WERI-Rb-1 (cell line): ENCODE measurements around the gene C14orf39.

Experiments
- DNase-seq: peaks from one replicate; pipeline ENCODE4 v3.0.0-alpha.2; 2020
- H3K27ac ChIP-seq: fragments of 250-450 bp; sonication (Bioruptor Pico); 2 replicates; pipeline ENCODE4 v1.5.1; 2020; ENCODE audit warnings: mild to moderate bottlenecking, moderate library complexity
- H3K27me3 ChIP-seq: fragments of 250-450 bp; sonication (Bioruptor Pico); 2 replicates; pipeline ENCODE4 v1.5.1; 2021; ENCODE audit warnings: mild to moderate bottlenecking, low read depth, moderate library complexity; ENCODE audit not compliant: insufficient read depth, severe bottlenecking
- H3K36me3 ChIP-seq: fragments of 250-450 bp; sonication (Bioruptor Pico); 2 replicates; pipeline ENCODE4 v1.5.1; 2020; ENCODE audit warnings: mild to moderate bottlenecking, moderate library complexity
- H3K4me3 ChIP-seq: 2 replicates; pipeline ENCODE4 v1.5.1; 2011; ENCODE audit warnings: low read depth, mild to moderate bottlenecking, control low read depth, low read length
- H3K9me3 ChIP-seq: fragments of 250-450 bp; sonication (Bioruptor Pico); 2 replicates; pipeline ENCODE4 v1.5.1; 2021; ENCODE audit warnings: mild to moderate bottlenecking, moderate library complexity; ENCODE audit not compliant: severe bottlenecking
- TF ChIP-seq, protein P1 (sequence below): IDR thresholded peaks from 2 replicates; pipeline ENCODE4 v1.5.1; 2011; ENCODE audit warnings: low read depth, mild to moderate bottlenecking, control low read depth, inconsistent platforms, low read length

Gene C14orf39

DNA sequence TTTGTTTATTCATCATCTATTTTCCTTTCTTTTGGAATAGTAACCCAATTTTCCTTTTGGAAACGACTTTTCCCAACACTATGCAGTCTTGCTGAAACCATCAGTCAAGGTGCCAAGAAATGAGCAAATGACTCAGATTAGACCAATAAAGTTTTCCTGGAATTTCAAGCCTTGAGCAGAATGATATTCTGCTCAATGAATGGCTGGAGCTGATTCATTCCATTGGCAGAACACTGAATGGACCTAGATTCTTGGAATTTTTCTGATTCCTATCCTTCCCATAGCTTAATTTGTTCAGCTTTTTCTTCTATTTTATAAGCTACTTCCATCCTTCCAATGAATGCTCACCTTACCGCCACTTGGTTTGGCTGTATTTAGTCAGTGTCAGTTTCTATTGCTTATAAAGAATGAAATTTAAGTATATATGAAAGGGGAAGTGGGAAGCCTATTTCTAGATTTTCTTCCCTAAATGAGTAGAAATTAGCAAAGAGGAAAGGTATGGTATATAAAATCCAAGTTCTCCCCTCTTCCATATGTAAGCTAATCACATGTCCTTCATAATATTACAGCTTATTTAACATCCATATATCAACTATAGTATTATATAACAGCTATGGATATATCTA, 89.0 kb downstream of the C14orf39 start:
- no peak for DNase-seq
- no peaks in the 10 kb centered on the region for H3K27me3 ChIP-seq
- TF ChIP-seq, protein P1, sequence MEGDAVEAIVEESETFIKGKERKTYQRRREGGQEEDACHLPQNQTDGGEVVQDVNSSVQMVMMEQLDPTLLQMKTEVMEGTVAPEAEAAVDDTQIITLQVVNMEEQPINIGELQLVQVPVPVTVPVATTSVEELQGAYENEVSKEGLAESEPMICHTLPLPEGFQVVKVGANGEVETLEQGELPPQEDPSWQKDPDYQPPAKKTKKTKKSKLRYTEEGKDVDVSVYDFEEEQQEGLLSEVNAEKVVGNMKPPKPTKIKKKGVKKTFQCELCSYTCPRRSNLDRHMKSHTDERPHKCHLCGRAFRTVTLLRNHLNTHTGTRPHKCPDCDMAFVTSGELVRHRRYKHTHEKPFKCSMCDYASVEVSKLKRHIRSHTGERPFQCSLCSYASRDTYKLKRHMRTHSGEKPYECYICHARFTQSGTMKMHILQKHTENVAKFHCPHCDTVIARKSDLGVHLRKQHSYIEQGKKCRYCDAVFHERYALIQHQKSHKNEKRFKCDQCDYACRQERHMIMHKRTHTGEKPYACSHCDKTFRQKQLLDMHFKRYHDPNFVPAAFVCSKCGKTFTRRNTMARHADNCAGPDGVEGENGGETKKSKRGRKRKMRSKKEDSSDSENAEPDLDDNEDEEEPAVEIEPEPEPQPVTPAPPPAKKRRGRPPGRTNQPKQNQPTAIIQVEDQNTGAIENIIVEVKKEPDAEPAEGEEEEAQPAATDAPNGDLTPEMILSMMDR = no peak

More for the DNA sequence above, 89.0 kb downstream of the C14orf39 start:
- Histone ChIP-seq H3K27ac (no peak overlapping the region), H3K4me3 (no peak overlapping the region), H3K36me3 (no peaks in the 10 kb centered on the region), H3K9me3 (no peaks in the 10 kb centered on the region)
